Uterus (tissue), 2 donors: ENCODE measurements around the gene MIPOL1.

Source experiments
- POLR2A ChIP-seq, 2 donors: fragments of 450-650 bp; IDR thresholded peaks; one replicate each; pipeline ENCODE4 v1.6.1; 2016; ENCODE audit warnings: antibody characterized with exemption in 2 of 2, mild to moderate bottlenecking in 1 of 2, moderate library complexity in 1 of 2
- TF ChIP-seq, protein P1 (sequence below), 4 experiments: fragments of 200-600 bp in 2 of 4; fragments of 450-650 bp in 2 of 4; sonication (generic) in 2 of 4; IDR thresholded peaks; one replicate each; pipeline ENCODE4 v1.5.1; 2016 to 2019; ENCODE audit warnings: antibody characterized with exemption in 4 of 4, mild to moderate bottlenecking in 2 of 4, moderate library complexity in 1 of 4

DNA sequence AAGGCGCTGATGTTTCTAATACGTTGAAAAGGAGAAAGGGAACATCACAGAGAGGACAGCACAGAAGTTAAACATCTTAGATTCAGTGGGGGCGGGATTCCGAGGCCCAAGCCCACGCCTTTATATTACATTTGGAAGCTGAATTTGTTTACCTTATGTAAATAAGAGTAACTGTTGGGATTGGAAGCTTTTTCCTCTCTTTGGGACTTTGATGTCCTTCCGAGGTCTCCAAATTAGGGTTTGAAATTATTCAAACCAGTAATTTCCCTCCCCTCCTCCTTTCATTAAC is 390.9 kb downstream of the MIPOL1 start:
- TF ChIP-seq, protein P1, sequence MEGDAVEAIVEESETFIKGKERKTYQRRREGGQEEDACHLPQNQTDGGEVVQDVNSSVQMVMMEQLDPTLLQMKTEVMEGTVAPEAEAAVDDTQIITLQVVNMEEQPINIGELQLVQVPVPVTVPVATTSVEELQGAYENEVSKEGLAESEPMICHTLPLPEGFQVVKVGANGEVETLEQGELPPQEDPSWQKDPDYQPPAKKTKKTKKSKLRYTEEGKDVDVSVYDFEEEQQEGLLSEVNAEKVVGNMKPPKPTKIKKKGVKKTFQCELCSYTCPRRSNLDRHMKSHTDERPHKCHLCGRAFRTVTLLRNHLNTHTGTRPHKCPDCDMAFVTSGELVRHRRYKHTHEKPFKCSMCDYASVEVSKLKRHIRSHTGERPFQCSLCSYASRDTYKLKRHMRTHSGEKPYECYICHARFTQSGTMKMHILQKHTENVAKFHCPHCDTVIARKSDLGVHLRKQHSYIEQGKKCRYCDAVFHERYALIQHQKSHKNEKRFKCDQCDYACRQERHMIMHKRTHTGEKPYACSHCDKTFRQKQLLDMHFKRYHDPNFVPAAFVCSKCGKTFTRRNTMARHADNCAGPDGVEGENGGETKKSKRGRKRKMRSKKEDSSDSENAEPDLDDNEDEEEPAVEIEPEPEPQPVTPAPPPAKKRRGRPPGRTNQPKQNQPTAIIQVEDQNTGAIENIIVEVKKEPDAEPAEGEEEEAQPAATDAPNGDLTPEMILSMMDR (IDR thresholded peaks at IDR 0.05), result no peak
- TF ChIP-seq POLR2A (IDR thresholded peaks at IDR 0.05), result no peak
